ENCODE measurements around the gene YIF1B.

YIF1B gene

DNA sequence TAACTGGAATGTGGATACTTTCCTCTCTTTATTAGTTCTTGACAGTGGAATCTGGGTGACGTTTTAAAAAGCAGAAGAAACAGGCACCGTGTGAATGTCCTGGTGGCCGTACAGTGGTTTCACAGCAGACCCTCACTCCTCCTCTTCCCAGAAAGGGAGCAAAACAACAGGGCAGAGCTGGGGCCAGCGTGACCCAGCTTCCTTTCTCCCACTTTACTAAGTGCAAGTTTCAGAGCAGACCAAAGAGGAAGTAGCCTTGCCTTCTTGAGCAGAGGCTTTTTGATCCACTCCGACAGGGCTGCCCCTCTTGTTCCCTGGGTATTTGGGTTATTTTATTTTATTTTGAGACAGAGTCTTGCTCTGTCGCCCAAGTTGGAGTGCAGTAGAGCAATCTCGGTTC is 31.3 kb downstream of the YIF1B start:
- TF ChIP-seq FOXM1 (IDR thresholded peaks at IDR 0.05; ENCODE audit: borderline replicate concordance, low read depth) (no peak), EP300 (IDR thresholded peaks at IDR 0.05; ENCODE audit: borderline replicate concordance) (no peak), CEBPB (IDR thresholded peaks at IDR 0.05) (no peak), TAF1 (IDR thresholded peaks at IDR 0.05; ENCODE audit: low read depth) (no peak), TCF12 (IDR thresholded peaks at IDR 0.05; ENCODE audit: low read depth) (no peak), NFIC (IDR thresholded peaks at IDR 0.05) (no peak), ZBTB7A (IDR thresholded peaks at IDR 0.05; ENCODE audit: low read depth) (no peak), YY1 (IDR thresholded peaks at IDR 0.05; ENCODE audit: low read depth) (no peak), TEAD4 (IDR thresholded peaks at IDR 0.05) (no peak), EGR1 (IDR thresholded peaks at IDR 0.05) (no peak), RAD21 (IDR thresholded peaks at IDR 0.05; ENCODE audit: low read depth) (no peak), CREB1 (IDR thresholded peaks at IDR 0.05; ENCODE audit: low read depth) (no peak)
- TF ChIP-seq, protein P1, sequence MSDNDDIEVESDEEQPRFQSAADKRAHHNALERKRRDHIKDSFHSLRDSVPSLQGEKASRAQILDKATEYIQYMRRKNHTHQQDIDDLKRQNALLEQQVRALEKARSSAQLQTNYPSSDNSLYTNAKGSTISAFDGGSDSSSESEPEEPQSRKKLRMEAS (IDR thresholded peaks at IDR 0.05), result no peak
- TF ChIP-seq, protein P2, sequence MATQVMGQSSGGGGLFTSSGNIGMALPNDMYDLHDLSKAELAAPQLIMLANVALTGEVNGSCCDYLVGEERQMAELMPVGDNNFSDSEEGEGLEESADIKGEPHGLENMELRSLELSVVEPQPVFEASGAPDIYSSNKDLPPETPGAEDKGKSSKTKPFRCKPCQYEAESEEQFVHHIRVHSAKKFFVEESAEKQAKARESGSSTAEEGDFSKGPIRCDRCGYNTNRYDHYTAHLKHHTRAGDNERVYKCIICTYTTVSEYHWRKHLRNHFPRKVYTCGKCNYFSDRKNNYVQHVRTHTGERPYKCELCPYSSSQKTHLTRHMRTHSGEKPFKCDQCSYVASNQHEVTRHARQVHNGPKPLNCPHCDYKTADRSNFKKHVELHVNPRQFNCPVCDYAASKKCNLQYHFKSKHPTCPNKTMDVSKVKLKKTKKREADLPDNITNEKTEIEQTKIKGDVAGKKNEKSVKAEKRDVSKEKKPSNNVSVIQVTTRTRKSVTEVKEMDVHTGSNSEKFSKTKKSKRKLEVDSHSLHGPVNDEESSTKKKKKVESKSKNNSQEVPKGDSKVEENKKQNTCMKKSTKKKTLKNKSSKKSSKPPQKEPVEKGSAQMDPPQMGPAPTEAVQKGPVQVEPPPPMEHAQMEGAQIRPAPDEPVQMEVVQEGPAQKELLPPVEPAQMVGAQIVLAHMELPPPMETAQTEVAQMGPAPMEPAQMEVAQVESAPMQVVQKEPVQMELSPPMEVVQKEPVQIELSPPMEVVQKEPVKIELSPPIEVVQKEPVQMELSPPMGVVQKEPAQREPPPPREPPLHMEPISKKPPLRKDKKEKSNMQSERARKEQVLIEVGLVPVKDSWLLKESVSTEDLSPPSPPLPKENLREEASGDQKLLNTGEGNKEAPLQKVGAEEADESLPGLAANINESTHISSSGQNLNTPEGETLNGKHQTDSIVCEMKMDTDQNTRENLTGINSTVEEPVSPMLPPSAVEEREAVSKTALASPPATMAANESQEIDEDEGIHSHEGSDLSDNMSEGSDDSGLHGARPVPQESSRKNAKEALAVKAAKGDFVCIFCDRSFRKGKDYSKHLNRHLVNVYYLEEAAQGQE (IDR thresholded peaks at IDR 0.05; ENCODE audit: low read depth), result no peak
- TF ChIP-seq, protein P3, sequence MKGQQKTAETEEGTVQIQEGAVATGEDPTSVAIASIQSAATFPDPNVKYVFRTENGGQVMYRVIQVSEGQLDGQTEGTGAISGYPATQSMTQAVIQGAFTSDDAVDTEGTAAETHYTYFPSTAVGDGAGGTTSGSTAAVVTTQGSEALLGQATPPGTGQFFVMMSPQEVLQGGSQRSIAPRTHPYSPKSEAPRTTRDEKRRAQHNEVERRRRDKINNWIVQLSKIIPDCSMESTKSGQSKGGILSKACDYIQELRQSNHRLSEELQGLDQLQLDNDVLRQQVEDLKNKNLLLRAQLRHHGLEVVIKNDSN (IDR thresholded peaks at IDR 0.05), result no peak

DNA sequence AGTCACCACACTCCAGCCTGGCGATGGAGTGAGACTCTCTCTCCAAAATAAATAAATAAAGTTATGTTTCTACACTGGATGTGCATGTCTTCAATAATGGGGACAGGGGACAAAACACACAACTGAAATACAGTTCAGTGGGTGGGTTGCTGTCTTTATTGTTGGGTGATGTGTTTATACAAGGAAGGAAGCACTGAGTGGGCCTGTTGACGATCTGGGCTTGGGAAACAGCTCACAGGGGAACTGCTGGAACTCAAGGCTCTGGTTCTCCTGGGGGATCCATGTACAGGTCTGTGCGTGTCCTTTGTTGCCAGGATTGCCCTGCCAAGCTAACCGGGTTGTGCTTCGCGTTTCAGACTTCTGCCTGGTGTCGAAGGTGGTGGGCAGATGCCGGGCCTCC is 32.5 kb downstream of the YIF1B start:
- no peak for TF ChIP-seq NFIC (IDR thresholded peaks at IDR 0.05)
- no peak for TF ChIP-seq TCF12 (IDR thresholded peaks at IDR 0.05; ENCODE audit: low read depth)

DNA sequence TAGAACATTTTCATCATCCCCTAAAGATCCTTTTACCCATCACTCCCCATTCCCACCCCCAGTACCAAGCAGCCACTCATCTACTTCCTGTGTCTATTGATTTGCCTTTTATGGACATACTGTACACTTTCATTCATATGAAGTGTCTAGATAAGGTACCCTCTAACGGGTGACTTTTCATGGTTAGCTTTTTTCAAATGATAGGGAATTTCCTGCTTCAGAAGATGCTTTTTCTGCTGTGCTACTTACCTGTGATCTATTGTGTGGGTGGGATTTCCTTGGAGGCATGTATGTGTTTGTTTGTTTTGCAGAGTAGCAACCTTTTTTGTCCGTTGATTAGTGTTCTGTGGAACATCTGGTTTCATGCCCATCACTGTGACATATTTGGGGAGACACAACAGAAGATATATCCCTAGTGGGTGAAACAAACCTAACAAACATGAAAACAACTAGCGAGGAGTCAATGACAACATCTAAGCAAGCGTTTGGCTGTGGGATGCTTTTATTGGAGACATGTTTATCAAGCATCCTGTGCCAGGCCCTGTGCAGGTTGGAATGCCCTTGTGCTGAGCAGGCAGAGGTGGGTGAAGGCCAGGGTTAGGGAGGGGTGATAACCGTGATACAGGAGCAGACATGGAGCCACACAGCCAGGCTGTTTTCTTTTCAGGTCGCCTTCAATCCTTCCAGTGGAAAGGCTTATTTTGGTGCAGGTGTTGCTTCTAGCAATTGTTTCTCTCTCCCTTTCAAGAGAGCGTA is 33.8 kb downstream of the YIF1B start:
- TF ChIP-seq TEAD4 (IDR thresholded peaks at IDR 0.05), result no peak
- TF ChIP-seq EGR1 (IDR thresholded peaks at IDR 0.05), result no peak
- TF ChIP-seq, protein P3 (IDR thresholded peaks at IDR 0.05), result no peak
- no peak for TF ChIP-seq FOXM1 (IDR thresholded peaks at IDR 0.05; ENCODE audit: borderline replicate concordance, low read depth)
- no peak for TF ChIP-seq CREB1 (IDR thresholded peaks at IDR 0.05; ENCODE audit: low read depth)
- no peak for TF ChIP-seq YY1 (IDR thresholded peaks at IDR 0.05; ENCODE audit: low read depth)
- no peak for TF ChIP-seq RAD21 (IDR thresholded peaks at IDR 0.05; ENCODE audit: low read depth)
- TF ChIP-seq ZBTB7A (IDR thresholded peaks at IDR 0.05; ENCODE audit: low read depth), result no peak
- TF ChIP-seq, protein P2 (IDR thresholded peaks at IDR 0.05; ENCODE audit: low read depth), result no peak
- no peak for TF ChIP-seq TCF12 (IDR thresholded peaks at IDR 0.05; ENCODE audit: low read depth)
- TF ChIP-seq NFIC (IDR thresholded peaks at IDR 0.05), result no peak
- no peak for TF ChIP-seq TAF1 (IDR thresholded peaks at IDR 0.05; ENCODE audit: low read depth)
- TF ChIP-seq, protein P1 (IDR thresholded peaks at IDR 0.05), result no peak

DNA sequence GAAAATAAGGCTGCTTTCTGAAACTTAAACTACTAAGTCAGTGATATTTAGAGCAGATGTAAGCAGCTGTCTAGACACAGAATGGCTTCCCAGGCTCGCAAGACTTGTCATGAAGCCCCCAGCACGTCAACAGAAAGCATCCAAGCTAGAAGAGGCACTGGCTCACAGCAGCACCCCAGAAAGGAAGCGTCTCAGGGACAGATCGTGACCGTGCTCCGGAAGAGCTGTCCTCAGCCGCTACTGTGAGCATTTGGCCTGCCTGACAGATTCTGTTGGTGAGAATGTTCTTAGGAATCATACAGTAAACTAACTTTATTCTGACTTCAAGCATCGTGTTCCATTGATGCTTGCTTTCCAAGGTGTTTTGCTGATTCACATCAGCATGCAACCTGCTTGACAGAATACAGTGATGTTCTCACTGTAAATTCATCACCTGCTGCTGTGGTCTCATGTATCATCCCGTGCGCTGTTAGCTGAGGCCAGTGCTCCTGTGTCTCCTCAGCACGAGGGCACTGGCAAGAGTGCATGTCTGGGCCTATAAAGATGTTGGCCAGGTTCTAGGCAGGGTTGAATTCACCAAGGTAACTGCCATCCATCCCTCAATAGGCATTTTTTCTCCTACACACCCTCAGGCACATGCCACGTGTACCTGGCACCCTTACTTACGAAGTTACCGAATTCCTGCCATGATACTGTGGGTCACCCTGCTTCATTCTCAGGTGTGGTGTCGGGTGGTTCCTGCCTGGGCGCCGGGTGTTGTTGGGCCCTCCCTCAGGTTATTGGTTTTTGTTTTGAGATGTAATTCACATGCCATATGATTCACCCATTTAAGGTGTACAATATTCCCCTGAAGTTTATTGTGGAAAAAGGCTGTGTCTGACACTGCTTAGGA is 35.5 kb downstream of the YIF1B start:
- TF ChIP-seq, protein P1 (IDR thresholded peaks at IDR 0.05), result no peak
- TF ChIP-seq, protein P2 (IDR thresholded peaks at IDR 0.05; ENCODE audit: low read depth), result no peak
- TF ChIP-seq TEAD4 (IDR thresholded peaks at IDR 0.05), result no peak
- no peak for TF ChIP-seq CREB1 (IDR thresholded peaks at IDR 0.05; ENCODE audit: low read depth)
- no peak for TF ChIP-seq TCF12 (IDR thresholded peaks at IDR 0.05; ENCODE audit: low read depth)

All from Ishikawa (cell line).